Activated naive CD8-positive, alpha-beta T cell treated with anti-CD3 and anti-CD28 coated beads for 36 hours (primary cell): ENCODE data around the gene SCN1A. TPM values are rescaled to one million over a fixed set of nuclear protein-coding genes. Genes with fewer than 3 reads are reported as not detected.
"Not testable (repeated sequence)": the region's sequence is repeated elsewhere in the genome, so short reads cannot be mapped to it uniquely, and the experiment has no call there.

Experiments used
- DNase-seq: peaks from one replicate; pipeline ENCODE4 v3.0.0; 2021
- H3K27ac Mint-ChIP-seq: one replicate; pipeline ENCODE4 v1.8.0; 2022; ENCODE audit warnings: mild to moderate bottlenecking, moderate library complexity, mixed read lengths
- H3K27me3 Mint-ChIP-seq: one replicate; pipeline ENCODE4 v1.8.0; 2022; ENCODE audit warnings: mild to moderate bottlenecking, mixed read lengths
- H3K36me3 Mint-ChIP-seq: one replicate; pipeline ENCODE4 v1.8.0; 2021; ENCODE audit warnings: mild to moderate bottlenecking, mixed read lengths
- H3K4me1 Mint-ChIP-seq: one replicate; pipeline ENCODE4 v1.8.0; 2021; ENCODE audit warnings: mixed read lengths
- H3K4me3 Mint-ChIP-seq: one replicate; pipeline ENCODE4 v1.8.0; 2022; ENCODE audit warnings: mild to moderate bottlenecking, moderate library complexity, mixed read lengths
- H3K9me3 Mint-ChIP-seq: one replicate; pipeline ENCODE4 v1.8.0; 2022; ENCODE audit warnings: mixed read lengths
- total RNA-seq, 2 experiments: library from RNA; stranded (reverse); gene quantifications; one replicate each; pipeline ENCODE4 v1.2.3, GENCODE V29; 2021

The SCN1A gene
- total RNA-seq, 2 experiments from 2014 or later: not detected

- H3K36me3 Mint-ChIP-seq: no peaks in the 10 kb centered on the region
- H3K27ac Mint-ChIP-seq: no peak overlapping the region
- H3K4me1 Mint-ChIP-seq: no peaks in the 10 kb centered on the region
- DNase-seq: no peak
- no peaks in the 10 kb centered on the region for H3K9me3 Mint-ChIP-seq
- peaks cover 9% of the 10 kb centered on the region for H3K27me3 Mint-ChIP-seq
- H3K4me3 Mint-ChIP-seq: no peak overlapping the region
Measured at GRCh38 chr2:166011660-166012059, 116.2 kb downstream of the SCN1A start.

- H3K4me1 Mint-ChIP-seq: no peaks in the 10 kb centered on the region
- peaks cover 5% of the 10 kb centered on the region for H3K27me3 Mint-ChIP-seq
- DNase-seq: no peak
- no peaks in the 10 kb centered on the region for H3K9me3 Mint-ChIP-seq
- no peak overlapping the region for H3K4me3 Mint-ChIP-seq
- H3K27ac Mint-ChIP-seq: no peak overlapping the region
- H3K36me3 Mint-ChIP-seq: no peaks in the 10 kb centered on the region
Measured at GRCh38 chr2:166000401-166000800, 127.4 kb downstream of the SCN1A start.

- Mint-ChIP-seq H3K4me3 (no peak overlapping the region), H3K4me1 (no peaks in the 10 kb centered on the region), H3K27me3 (peaks cover 20% of the 10 kb centered on the region), H3K27ac (no peak overlapping the region), H3K36me3 (no peaks in the 10 kb centered on the region), H3K9me3 (no peaks in the 10 kb centered on the region)
- no peak for DNase-seq
Measured at GRCh38 chr2:165990846-165991245, 137.0 kb downstream of the SCN1A start.

GRCh38 chr2:165989851-165990250 lies 138.0 kb downstream of the SCN1A start:
- H3K4me3 Mint-ChIP-seq: no peak overlapping the region
- no peak overlapping the region for H3K27ac Mint-ChIP-seq
- no peaks in the 10 kb centered on the region for H3K4me1 Mint-ChIP-seq
- no peak for DNase-seq
- H3K36me3 Mint-ChIP-seq: no peaks in the 10 kb centered on the region
- H3K27me3 Mint-ChIP-seq: peaks cover 16% of the 10 kb centered on the region
- H3K9me3 Mint-ChIP-seq: no peaks in the 10 kb centered on the region

GRCh38 chr2:165985120-165985519 lies 142.7 kb downstream of the SCN1A start:
- H3K4me3 Mint-ChIP-seq: no peak overlapping the region
- H3K27me3 Mint-ChIP-seq: peaks cover 30% of the 10 kb centered on the region
- H3K27ac Mint-ChIP-seq: no peak overlapping the region
- no peak for DNase-seq
- H3K4me1 Mint-ChIP-seq: no peaks in the 10 kb centered on the region
- no peaks in the 10 kb centered on the region for H3K9me3 Mint-ChIP-seq
- H3K36me3 Mint-ChIP-seq: no peaks in the 10 kb centered on the region

GRCh38 chr2:165972161-165972560 lies 155.7 kb downstream of the SCN1A start:
- peaks cover 23% of the 10 kb centered on the region for H3K27me3 Mint-ChIP-seq
- not testable (repeated sequence) for H3K9me3 Mint-ChIP-seq, H3K27ac Mint-ChIP-seq, DNase-seq, H3K4me1 Mint-ChIP-seq, H3K4me3 Mint-ChIP-seq, H3K36me3 Mint-ChIP-seq

- no peak overlapping the region for H3K4me3 Mint-ChIP-seq
- peaks cover 23% of the 10 kb centered on the region for H3K27me3 Mint-ChIP-seq
- H3K9me3 Mint-ChIP-seq: no peaks in the 10 kb centered on the region
- no peak overlapping the region for H3K27ac Mint-ChIP-seq
- no peaks in the 10 kb centered on the region for H3K4me1 Mint-ChIP-seq
- H3K36me3 Mint-ChIP-seq: no peaks in the 10 kb centered on the region
- DNase-seq: no peak
Measured at GRCh38 chr2:165970663-165971062, 157.2 kb downstream of the SCN1A start.

- no peaks in the 10 kb centered on the region for H3K4me1 Mint-ChIP-seq
- H3K4me3 Mint-ChIP-seq: no peak overlapping the region
- H3K36me3 Mint-ChIP-seq: no peaks in the 10 kb centered on the region
- H3K9me3 Mint-ChIP-seq: no peaks in the 10 kb centered on the region
- H3K27me3 Mint-ChIP-seq: peaks cover 23% of the 10 kb centered on the region
- no peak overlapping the region for H3K27ac Mint-ChIP-seq
- DNase-seq: no peak
Measured at GRCh38 chr2:165969227-165969626, 158.6 kb downstream of the SCN1A start.

- H3K36me3 Mint-ChIP-seq: no peaks in the 10 kb centered on the region
Measured at GRCh38 chr2:165967746-165968145, 160.1 kb downstream of the SCN1A start.

GRCh38 chr2:165961818-165962217 lies 166.0 kb downstream of the SCN1A start:
- H3K27me3 Mint-ChIP-seq: no peaks in the 10 kb centered on the region
- no peaks in the 10 kb centered on the region for H3K36me3 Mint-ChIP-seq
- no peak for DNase-seq
- H3K9me3 Mint-ChIP-seq: no peaks in the 10 kb centered on the region
- peaks cover 3% of the 10 kb centered on the region for H3K4me1 Mint-ChIP-seq
- no peak overlapping the region for H3K4me3 Mint-ChIP-seq
- H3K27ac Mint-ChIP-seq: no peak overlapping the region

More at GRCh38 chr2:165967746-165968145, 160.1 kb downstream of the SCN1A start:
- H3K9me3 Mint-ChIP-seq: no peaks in the 10 kb centered on the region
- DNase-seq: no peak
- no peak overlapping the region for H3K4me3 Mint-ChIP-seq
- no peaks in the 10 kb centered on the region for H3K4me1 Mint-ChIP-seq
- H3K27ac Mint-ChIP-seq: no peak overlapping the region
- peaks cover 19% of the 10 kb centered on the region for H3K27me3 Mint-ChIP-seq

- Mint-ChIP-seq H3K4me3 (no peak overlapping the region), H3K27ac (no peak overlapping the region), H3K4me1 (peaks cover 11% of the 10 kb centered on the region), H3K27me3 (no peaks in the 10 kb centered on the region), H3K9me3 (no peaks in the 10 kb centered on the region), H3K36me3 (no peaks in the 10 kb centered on the region)
- DNase-seq: no peak
Measured at GRCh38 chr2:165959371-165959770, 168.4 kb downstream of the SCN1A start.

- Mint-ChIP-seq H3K4me3 (no peak overlapping the region), H3K36me3 (no peaks in the 10 kb centered on the region)
Measured at GRCh38 chr2:165958313-165958960, 169.4 kb downstream of the SCN1A start.

GRCh38 chr2:165957030-165957675 lies 170.7 kb downstream of the SCN1A start:
- H3K36me3 Mint-ChIP-seq: no peaks in the 10 kb centered on the region
- DNase-seq: no peak
- H3K4me3 Mint-ChIP-seq: no peak overlapping the region
- no peaks in the 10 kb centered on the region for H3K9me3 Mint-ChIP-seq
- no peak overlapping the region for H3K27ac Mint-ChIP-seq
- peaks cover 11% of the 10 kb centered on the region for H3K4me1 Mint-ChIP-seq
- H3K27me3 Mint-ChIP-seq: no peaks in the 10 kb centered on the region

More at GRCh38 chr2:165958313-165958960, 169.4 kb downstream of the SCN1A start:
- H3K27me3 Mint-ChIP-seq: no peaks in the 10 kb centered on the region
- H3K27ac Mint-ChIP-seq: no peak overlapping the region
- no peak for DNase-seq
- peaks cover 11% of the 10 kb centered on the region for H3K4me1 Mint-ChIP-seq
- H3K9me3 Mint-ChIP-seq: no peaks in the 10 kb centered on the region

- peaks cover 8% of the 10 kb centered on the region for H3K4me1 Mint-ChIP-seq
- H3K36me3 Mint-ChIP-seq: peaks cover 3% of the 10 kb centered on the region
- H3K4me3 Mint-ChIP-seq: peak within 1 kb of the TSS; percentile 49
- H3K27me3 Mint-ChIP-seq: no peaks in the 10 kb centered on the region
- H3K9me3 Mint-ChIP-seq: no peaks in the 10 kb centered on the region
- peak; percentile 95 for DNase-seq
- H3K27ac Mint-ChIP-seq: peak within 1 kb of the TSS; percentile 52
Measured at GRCh38 chr2:165953655-165954606, 173.9 kb downstream of the SCN1A start, which contains the start of gene TTC21B. Gene TTC21B, minus strand, starts transcription at chr2:165953776. Its CDS starts 71 bp downstream, at chr2:165953705.

GRCh38 chr2:165953306-165953654 lies 174.5 kb downstream of the SCN1A start:
- H3K27me3 Mint-ChIP-seq: no peaks in the 10 kb centered on the region
- H3K27ac Mint-ChIP-seq: no peak overlapping the region
- no peaks in the 10 kb centered on the region for H3K9me3 Mint-ChIP-seq
- peaks cover 8% of the 10 kb centered on the region for H3K4me1 Mint-ChIP-seq
- H3K36me3 Mint-ChIP-seq: peaks cover 3% of the 10 kb centered on the region
- no peak for DNase-seq
- H3K4me3 Mint-ChIP-seq: no peak overlapping the region
